ENCODE data around the gene SVOP. TPM values are rescaled to one million over a fixed set of nuclear protein-coding genes. Genes with fewer than 3 reads are reported as not detected.

SVOP gene
- total and polyA plus RNA-seq, 7 donors, result 0.04 to 0.45 (median 0.08) TPM; not detected in 2

DNA sequence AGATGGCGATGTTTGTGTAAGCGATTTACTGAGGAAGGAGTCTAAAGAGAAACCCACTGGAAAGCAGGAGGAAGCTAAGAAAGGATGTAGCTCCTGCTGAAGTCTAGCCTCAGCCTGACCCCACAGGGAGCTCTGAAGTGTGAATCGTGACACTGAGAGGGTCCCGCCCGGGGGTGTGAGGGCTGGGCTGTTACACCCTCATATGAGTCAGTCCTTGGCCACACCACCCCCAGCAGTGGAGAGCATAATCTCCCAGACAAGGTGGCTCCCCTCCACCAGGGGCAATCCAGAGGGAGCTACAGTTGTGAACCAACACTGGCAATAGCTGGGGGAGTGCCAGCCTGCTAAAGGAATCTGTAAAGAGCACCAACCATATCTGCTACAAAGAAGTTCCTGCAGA is 31.5 kb downstream of the SVOP start:
- 25 to 42% (median 38%) methylated on average over 5 of the region's 5 CpGs for whole genome bisulfite sequencing, 3 donors
- Histone ChIP-seq H3K4me1 (no peaks in the 10 kb centered on the region), H3K27ac (no peak overlapping the region), H3K36me3 (ENCODE audit: insufficient read depth in 1 of 2, low read depth in 1 of 2) (no peaks in the 10 kb centered on the region), H3K4me3 (no peak overlapping the region), H3K9me3 (no peaks in the 10 kb centered on the region), H3K27me3 (ENCODE audit: insufficient read depth in 3 of 3, low read length in 2 of 3) (no peaks in the 10 kb centered on the region)
- ATAC-seq (no peak), DNase-seq (no peak)
- intact Hi-C loops (cut with DNase I), result no loop called here
- TF ChIP-seq, protein P1, sequence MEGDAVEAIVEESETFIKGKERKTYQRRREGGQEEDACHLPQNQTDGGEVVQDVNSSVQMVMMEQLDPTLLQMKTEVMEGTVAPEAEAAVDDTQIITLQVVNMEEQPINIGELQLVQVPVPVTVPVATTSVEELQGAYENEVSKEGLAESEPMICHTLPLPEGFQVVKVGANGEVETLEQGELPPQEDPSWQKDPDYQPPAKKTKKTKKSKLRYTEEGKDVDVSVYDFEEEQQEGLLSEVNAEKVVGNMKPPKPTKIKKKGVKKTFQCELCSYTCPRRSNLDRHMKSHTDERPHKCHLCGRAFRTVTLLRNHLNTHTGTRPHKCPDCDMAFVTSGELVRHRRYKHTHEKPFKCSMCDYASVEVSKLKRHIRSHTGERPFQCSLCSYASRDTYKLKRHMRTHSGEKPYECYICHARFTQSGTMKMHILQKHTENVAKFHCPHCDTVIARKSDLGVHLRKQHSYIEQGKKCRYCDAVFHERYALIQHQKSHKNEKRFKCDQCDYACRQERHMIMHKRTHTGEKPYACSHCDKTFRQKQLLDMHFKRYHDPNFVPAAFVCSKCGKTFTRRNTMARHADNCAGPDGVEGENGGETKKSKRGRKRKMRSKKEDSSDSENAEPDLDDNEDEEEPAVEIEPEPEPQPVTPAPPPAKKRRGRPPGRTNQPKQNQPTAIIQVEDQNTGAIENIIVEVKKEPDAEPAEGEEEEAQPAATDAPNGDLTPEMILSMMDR (IDR thresholded peaks at IDR 0.05), result no peak

DNA sequence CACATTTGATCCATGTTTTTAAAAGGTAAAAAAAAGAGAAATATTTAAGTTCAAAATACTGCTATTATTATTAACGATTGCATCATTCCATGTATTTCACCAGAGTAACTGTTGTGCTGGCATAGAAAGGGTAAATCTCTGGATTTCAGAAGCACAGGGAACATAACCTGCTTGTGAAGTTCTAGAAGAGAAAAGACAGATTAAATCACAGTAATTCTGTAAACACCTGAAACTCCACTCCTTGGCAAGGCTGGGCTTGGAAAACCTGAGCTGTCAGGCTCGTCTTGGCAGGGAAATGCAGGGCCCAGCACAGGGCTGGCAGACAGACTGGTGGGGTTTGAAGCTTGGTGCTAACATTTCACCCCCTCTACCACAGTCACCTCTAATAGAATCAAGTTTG is 35.1 kb downstream of the SVOP start:
- intact Hi-C loops (cut with DNase I), result no loop called here
- 46 to 57% (median 49%) methylated on average over 2 of the region's 2 CpGs for WGBS, 3 donors
- no peaks in the 10 kb centered on the region for H3K36me3 ChIP-seq (ENCODE audit: insufficient read depth in 1 of 2, low read depth in 1 of 2)
- TF ChIP-seq, protein P1 (IDR thresholded peaks at IDR 0.05), result no peak
- ATAC-seq, result no peak
- H3K9me3 ChIP-seq, result no peaks in the 10 kb centered on the region
- H3K27me3 ChIP-seq (ENCODE audit: insufficient read depth in 3 of 3, low read length in 2 of 3), result peaks cover 0 to 6% (median 0%) of the 10 kb centered on the region in 3 donors
- no peak for DNase-seq
- H3K4me1 ChIP-seq, result no peaks in the 10 kb centered on the region
- no peak overlapping the region for H3K27ac ChIP-seq
- no peak overlapping the region for H3K4me3 ChIP-seq

DNA sequence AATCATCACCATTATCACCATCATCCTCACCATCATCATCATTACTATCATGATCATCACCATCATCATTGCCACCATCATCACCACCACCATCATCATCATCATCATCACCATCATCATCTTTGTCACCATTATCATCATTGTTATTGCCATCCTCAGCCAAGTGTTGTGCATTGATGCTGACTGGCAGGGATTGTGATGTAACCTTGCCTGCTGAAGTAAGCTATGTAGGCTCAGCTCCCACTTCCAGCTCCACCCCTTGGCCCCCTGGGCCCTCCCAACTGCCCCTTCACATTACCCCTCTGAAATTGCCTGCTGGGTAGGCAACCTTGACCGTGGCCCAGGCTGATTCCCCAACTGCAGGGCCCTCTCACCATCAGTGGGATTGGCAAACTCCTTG is 37.6 kb downstream of the SVOP start:
- Histone ChIP-seq H3K36me3 (ENCODE audit: insufficient read depth in 1 of 2, low read depth in 1 of 2) (no peaks in the 10 kb centered on the region), H3K27me3 (ENCODE audit: insufficient read depth in 3 of 3, low read length in 2 of 3) (peaks cover 0 to 6% (median 0%) of the 10 kb centered on the region in 3 donors), H3K27ac (no peak overlapping the region), H3K4me3 (no peak overlapping the region), H3K9me3 (no peaks in the 10 kb centered on the region), H3K4me1 (no peaks in the 10 kb centered on the region)
- ATAC-seq (no peak), DNase-seq (no peak)
- TF ChIP-seq, protein P1 (IDR thresholded peaks at IDR 0.05), result no peak
- 67 to 92% (median 77%) methylated on average over 1 of the region's 1 CpG for WGBS, 3 donors
- intact Hi-C loops (cut with DNase I), result no loop called here

GRCh38 chr12:108982621-108983219 is 38.1 kb downstream of the SVOP start:
- Histone ChIP-seq H3K4me1 (no peaks in the 10 kb centered on the region), H3K9me3 (no peaks in the 10 kb centered on the region), H3K4me3 (no peak overlapping the region), H3K27me3 (ENCODE audit: insufficient read depth in 3 of 3, low read length in 2 of 3) (peaks cover 0 to 6% (median 0%) of the 10 kb centered on the region in 3 donors), H3K36me3 (ENCODE audit: insufficient read depth in 1 of 2, low read depth in 1 of 2) (no peaks in the 10 kb centered on the region), H3K27ac (no peak overlapping the region)
- ATAC-seq (no peak), DNase-seq (no peak)
- intact Hi-C loops (cut with DNase I), result no loop called here
- TF ChIP-seq, protein P1 (IDR thresholded peaks at IDR 0.05), result no peak

DNA sequence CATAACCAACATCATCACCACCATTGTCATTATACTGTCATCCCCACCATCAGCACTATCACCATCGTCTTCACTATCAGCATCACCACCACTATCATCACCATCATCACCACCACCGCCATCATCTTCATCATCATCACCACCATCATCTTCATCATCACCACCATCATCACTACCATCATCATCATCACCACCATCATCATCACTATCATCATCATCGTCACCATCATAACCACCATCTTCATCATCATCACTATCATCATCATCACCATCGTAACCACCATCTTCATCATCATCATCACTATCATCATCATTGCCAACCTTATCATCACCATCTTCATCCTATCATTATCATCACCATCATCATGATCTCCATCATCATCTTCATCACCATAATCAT is 39.0 kb downstream of the SVOP start:
- no peak overlapping the region for H3K4me3 ChIP-seq
- H3K36me3 ChIP-seq (ENCODE audit: insufficient read depth in 1 of 2, low read depth in 1 of 2), result no peaks in the 10 kb centered on the region
- no peak for DNase-seq
- WGBS, 3 donors, result 83 to 99% (median 95%) methylated on average over 4 of the region's 4 CpGs
- no peak overlapping the region for H3K27ac ChIP-seq
- intact Hi-C loops (cut with DNase I), result no loop called here
- TF ChIP-seq, protein P1 (IDR thresholded peaks at IDR 0.05), result no peak
- H3K27me3 ChIP-seq (ENCODE audit: insufficient read depth in 3 of 3, low read length in 2 of 3), result peaks cover 0 to 6% (median 0%) of the 10 kb centered on the region in 3 donors
- H3K4me1 ChIP-seq, result no peaks in the 10 kb centered on the region
- H3K9me3 ChIP-seq, result no peaks in the 10 kb centered on the region
- no peak for ATAC-seq

All from psoas muscle (tissue), 8 donors.